Peyer's patch (tissue), 4 donors: Measurements from ENCODE around the gene NME9. TPM values are rescaled to one million over a fixed set of nuclear protein-coding genes. Genes with fewer than 3 reads are reported as not detected.

ENCODE experiments used
- DNase-seq, 3 donors: peaks; one replicate each; pipeline ENCODE4 v3.0.0-alpha.2; 2017 to 2019
- H3K27ac ChIP-seq, 4 donors: fragments of 200-600 bp; sonication (generic); one replicate each; pipeline ENCODE4 v1.5.1; 2016 to 2019
- H3K27me3 ChIP-seq, 2 donors: fragments of 200-600 bp; sonication (generic); one replicate each; pipeline ENCODE4 v1.5.1; 2019
- H3K36me3 ChIP-seq, 3 donors: fragments of 200-600 bp; sonication (generic); one replicate each; pipeline ENCODE4 v1.5.1; 2016 to 2019
- H3K4me1 ChIP-seq, 4 donors: fragments of 200-600 bp; sonication (generic); one replicate each; pipeline ENCODE4 v1.5.1; 2016 to 2019
- H3K4me3 ChIP-seq, 4 donors: fragments of 200-600 bp; sonication (generic); 1 replicate in 3 of 4; 2 replicates in 1 of 4; pipeline ENCODE4 v1.5.1; 2016 to 2019; ENCODE audit warnings: mild to moderate bottlenecking in 1 of 4
- H3K9me3 ChIP-seq, 4 donors: fragments of 200-600 bp; sonication (generic); one replicate each; pipeline ENCODE4 v1.5.1; 2016 to 2019; ENCODE audit warnings: mild to moderate bottlenecking in 1 of 4
- CTCF ChIP-seq, 6 experiments: fragments of 450-650 bp in 4 of 6; fragments of 200-600 bp in 2 of 6; sonication (generic) in 1 of 6; IDR thresholded peaks; one replicate each; pipeline ENCODE4 v1.5.1; 2017 to 2019; ENCODE audit warnings: antibody characterized with exemption in 6 of 6, mild to moderate bottlenecking in 3 of 6, moderate library complexity in 1 of 6
- POLR2A ChIP-seq, 2 donors: fragments of 450-650 bp; IDR thresholded peaks; one replicate each; pipeline ENCODE4 v1.5.1; 2017; ENCODE audit warnings: antibody characterized with exemption in 2 of 2, mild to moderate bottlenecking in 2 of 2, moderate library complexity in 2 of 2
- total RNA-seq, 4 donors: library from RNA; depleted of rRNA; stranded (reverse); fragments of >200 nt; gene quantifications; one replicate each; pipeline ENCODE4 v1.1.0, GENCODE V29; 2016

NME9 gene
- total RNA-seq, 4 donors from 2014 or later: not detected

- Histone ChIP-seq H3K9me3 (no peaks in the 10 kb centered on the region), H3K27me3 (no peaks in the 10 kb centered on the region), H3K27ac (peak within 1 kb of the TSS; percentile 53 to 86 (median 76)), H3K4me1 (no peaks in the 10 kb centered on the region), H3K4me3 (peak within 1 kb of the TSS; percentile 49 to 75 (median 65)), H3K36me3 (no peaks in the 10 kb centered on the region)
- DNase-seq: peak in 2 of 3 donors; percentile 69 to 71
- peak in 2 of 6 experiments; percentile 21 to 27 for TF ChIP-seq CTCF (IDR thresholded peaks at IDR 0.05)
- no peak for TF ChIP-seq POLR2A (IDR thresholded peaks at IDR 0.05)
Measured at GRCh38 chr3:138347960-138348753, 18.5 kb upstream of the NME9 start, which contains the start of gene MRAS. TSS of gene MRAS (plus strand) at chr3:138348579. CDS start at chr3:138372884, 24,305 bp downstream.

- H3K27me3 ChIP-seq: no peaks in the 10 kb centered on the region
- no peak for DNase-seq
- no peak overlapping the region for H3K4me3 ChIP-seq
- H3K4me1 ChIP-seq: no peaks in the 10 kb centered on the region
- no peak for TF ChIP-seq CTCF (IDR thresholded peaks at IDR 0.05)
- no peak for TF ChIP-seq POLR2A (IDR thresholded peaks at IDR 0.05)
- H3K9me3 ChIP-seq: no peaks in the 10 kb centered on the region
- H3K36me3 ChIP-seq: no peaks in the 10 kb centered on the region
- no peak overlapping the region for H3K27ac ChIP-seq
Measured at GRCh38 chr3:138344754-138345153, 15.1 kb upstream of the NME9 start.

GRCh38 chr3:138340511-138340910 lies 10.9 kb upstream of the NME9 start:
- Histone ChIP-seq H3K27me3 (no peaks in the 10 kb centered on the region), H3K27ac (no peak overlapping the region), H3K4me3 (no peak overlapping the region), H3K36me3 (no peaks in the 10 kb centered on the region), H3K4me1 (no peaks in the 10 kb centered on the region), H3K9me3 (no peaks in the 10 kb centered on the region)
- no peak for DNase-seq
- no peak for TF ChIP-seq CTCF (IDR thresholded peaks at IDR 0.05)
- no peak for TF ChIP-seq POLR2A (IDR thresholded peaks at IDR 0.05)

- Histone ChIP-seq H3K27ac (no peak overlapping the region), H3K27me3 (no peaks in the 10 kb centered on the region), H3K9me3 (no peaks in the 10 kb centered on the region), H3K36me3 (no peaks in the 10 kb centered on the region), H3K4me1 (no peaks in the 10 kb centered on the region), H3K4me3 (no peak overlapping the region)
- TF ChIP-seq CTCF (IDR thresholded peaks at IDR 0.05) (no peak), POLR2A (IDR thresholded peaks at IDR 0.05) (no peak)
- no peak for DNase-seq
Measured at GRCh38 chr3:138338811-138339210, 9.2 kb upstream of the NME9 start.

- H3K27ac ChIP-seq: no peak overlapping the region
- H3K27me3 ChIP-seq: no peaks in the 10 kb centered on the region
- no peak overlapping the region for H3K4me3 ChIP-seq
- no peak for DNase-seq
- H3K4me1 ChIP-seq: no peaks in the 10 kb centered on the region
- H3K9me3 ChIP-seq: no peaks in the 10 kb centered on the region
- TF ChIP-seq POLR2A (IDR thresholded peaks at IDR 0.05): no peak
- H3K36me3 ChIP-seq: no peaks in the 10 kb centered on the region
Measured at GRCh38 chr3:138338244-138338643, 8.6 kb upstream of the NME9 start.

GRCh38 chr3:138336454-138336999 lies 6.9 kb upstream of the NME9 start:
- TF ChIP-seq CTCF (IDR thresholded peaks at IDR 0.05) (no peak), POLR2A (IDR thresholded peaks at IDR 0.05) (no peak)
- Histone ChIP-seq H3K4me3 (no peak overlapping the region), H3K27me3 (no peaks in the 10 kb centered on the region), H3K4me1 (no peaks in the 10 kb centered on the region), H3K9me3 (no peaks in the 10 kb centered on the region), H3K27ac (no peak overlapping the region), H3K36me3 (no peaks in the 10 kb centered on the region)
- DNase-seq: no peak
